ENCODE results near the gene SCGB1A1. TPM values are rescaled to one million over a fixed set of nuclear protein-coding genes. Genes with fewer than 3 reads are reported as not detected.
A peak's percentile ranks its signal among the peaks of the same experiment; 100 is the strongest.

SCGB1A1 gene
- total RNA-seq, 1 donor, result not detected

DNA sequence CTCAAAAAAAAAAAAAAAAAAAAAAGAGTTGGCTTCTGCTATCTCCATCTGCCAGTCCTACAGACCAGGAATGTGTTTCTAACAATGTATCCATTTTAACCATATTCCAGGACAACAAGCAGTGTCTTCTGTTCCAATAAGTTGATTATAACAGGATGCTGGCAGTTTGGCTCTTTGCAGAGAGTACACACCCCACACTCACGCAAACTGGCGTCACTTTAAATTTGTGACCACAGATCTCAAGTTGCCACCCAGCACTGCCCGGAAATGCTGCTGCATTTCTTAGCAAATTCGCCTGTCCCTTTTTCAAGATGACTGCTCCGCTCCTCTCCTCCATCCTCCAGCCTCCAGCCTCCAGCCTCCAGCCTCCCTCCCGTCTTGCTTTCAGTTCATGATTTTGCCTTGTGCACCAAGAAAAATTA is 44.3 kb downstream of the SCGB1A1 start:
- H3K4me2 ChIP-seq (ENCODE audit: insufficient read depth, low read length), result no peak overlapping the region
- TF ChIP-seq, protein P1, sequence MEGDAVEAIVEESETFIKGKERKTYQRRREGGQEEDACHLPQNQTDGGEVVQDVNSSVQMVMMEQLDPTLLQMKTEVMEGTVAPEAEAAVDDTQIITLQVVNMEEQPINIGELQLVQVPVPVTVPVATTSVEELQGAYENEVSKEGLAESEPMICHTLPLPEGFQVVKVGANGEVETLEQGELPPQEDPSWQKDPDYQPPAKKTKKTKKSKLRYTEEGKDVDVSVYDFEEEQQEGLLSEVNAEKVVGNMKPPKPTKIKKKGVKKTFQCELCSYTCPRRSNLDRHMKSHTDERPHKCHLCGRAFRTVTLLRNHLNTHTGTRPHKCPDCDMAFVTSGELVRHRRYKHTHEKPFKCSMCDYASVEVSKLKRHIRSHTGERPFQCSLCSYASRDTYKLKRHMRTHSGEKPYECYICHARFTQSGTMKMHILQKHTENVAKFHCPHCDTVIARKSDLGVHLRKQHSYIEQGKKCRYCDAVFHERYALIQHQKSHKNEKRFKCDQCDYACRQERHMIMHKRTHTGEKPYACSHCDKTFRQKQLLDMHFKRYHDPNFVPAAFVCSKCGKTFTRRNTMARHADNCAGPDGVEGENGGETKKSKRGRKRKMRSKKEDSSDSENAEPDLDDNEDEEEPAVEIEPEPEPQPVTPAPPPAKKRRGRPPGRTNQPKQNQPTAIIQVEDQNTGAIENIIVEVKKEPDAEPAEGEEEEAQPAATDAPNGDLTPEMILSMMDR (IDR thresholded peaks at IDR 0.05; ENCODE audit: extremely low read depth, low read depth, low read length), result no peak
- H3K79me2 ChIP-seq (ENCODE audit: insufficient read depth, low read length), result no peaks in the 10 kb centered on the region
- H3K27ac ChIP-seq (ENCODE audit: low read depth, low read length), result no peak overlapping the region
- no peaks in the 10 kb centered on the region for H3K9me3 ChIP-seq (ENCODE audit: low read depth, low read length)
- H3K36me3 ChIP-seq (ENCODE audit: insufficient read depth, low read length), result no peaks in the 10 kb centered on the region
- no peak for DNase-seq (ENCODE audit: insufficient read length, low spot score, missing footprints)
- peaks cover 28% of the 10 kb centered on the region for H3K4me1 ChIP-seq (ENCODE audit: insufficient read depth, low read length)
- peak overlapping the region; percentile 73 for H2AFZ ChIP-seq (ENCODE audit: low read length)
- H3K27me3 ChIP-seq (ENCODE audit: insufficient read depth, low read length), result no peaks in the 10 kb centered on the region
- no peak overlapping the region for H3K4me3 ChIP-seq (ENCODE audit: insufficient read depth, low read length)
- no peaks in the 10 kb centered on the region for H4K20me1 ChIP-seq (ENCODE audit: insufficient read depth, low read length)

DNA sequence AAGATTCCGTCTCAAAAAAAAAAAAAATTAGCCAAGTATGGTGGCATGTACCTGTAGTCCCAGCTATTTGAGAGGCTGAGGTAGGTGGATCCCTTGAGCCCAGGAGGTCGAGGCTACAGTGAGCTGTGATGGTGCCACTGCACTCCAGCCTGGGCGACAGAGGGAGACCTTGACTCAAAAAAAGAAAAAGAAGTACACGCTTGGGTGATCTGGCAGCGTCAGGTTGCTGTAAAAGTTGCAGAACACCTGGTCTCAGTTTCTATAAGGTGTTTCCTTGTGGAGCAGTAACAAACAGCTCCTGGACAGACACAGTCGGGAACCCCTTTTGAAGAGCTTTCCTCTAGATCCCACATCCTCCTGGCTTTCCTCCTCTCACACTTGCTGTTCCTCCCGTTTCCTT is 45.8 kb downstream of the SCGB1A1 start:
- no peak overlapping the region for H3K27ac ChIP-seq (ENCODE audit: low read depth, low read length)
- H3K4me2 ChIP-seq (ENCODE audit: insufficient read depth, low read length), result no peak overlapping the region
- H4K20me1 ChIP-seq (ENCODE audit: insufficient read depth, low read length), result no peaks in the 10 kb centered on the region
- H3K4me1 ChIP-seq (ENCODE audit: insufficient read depth, low read length), result peaks cover 15% of the 10 kb centered on the region
- no peaks in the 10 kb centered on the region for H3K36me3 ChIP-seq (ENCODE audit: insufficient read depth, low read length)
- no peak overlapping the region for H3K4me3 ChIP-seq (ENCODE audit: insufficient read depth, low read length)
- no peak overlapping the region for H2AFZ ChIP-seq (ENCODE audit: low read length)
- no peaks in the 10 kb centered on the region for H3K79me2 ChIP-seq (ENCODE audit: insufficient read depth, low read length)
- H3K27me3 ChIP-seq (ENCODE audit: insufficient read depth, low read length), result no peaks in the 10 kb centered on the region
- TF ChIP-seq, protein P1 (IDR thresholded peaks at IDR 0.05; ENCODE audit: extremely low read depth, low read depth, low read length), result no peak
- no peak for DNase-seq (ENCODE audit: insufficient read length, low spot score, missing footprints)
- H3K9me3 ChIP-seq (ENCODE audit: low read depth, low read length), result no peaks in the 10 kb centered on the region

DNA sequence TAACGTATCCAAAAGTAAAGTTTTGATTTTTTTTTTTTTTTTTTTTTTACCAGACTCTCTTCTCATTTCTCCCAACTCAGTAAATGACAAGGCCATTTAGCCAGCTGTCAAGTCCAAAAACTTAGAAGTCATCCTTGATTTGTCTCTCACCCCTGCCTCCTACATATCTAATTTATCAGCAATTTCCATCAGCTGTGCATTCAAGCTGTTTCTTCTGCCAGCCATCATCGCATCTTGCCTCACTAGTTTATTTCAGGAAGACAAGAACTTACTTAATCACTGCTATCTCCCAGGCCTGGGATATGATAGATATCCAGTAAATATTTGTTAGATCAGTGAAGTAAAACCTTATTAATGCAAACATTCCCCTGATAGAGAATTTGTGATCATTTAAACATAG is 47.6 kb downstream of the SCGB1A1 start:
- Histone ChIP-seq H3K9me3 (ENCODE audit: low read depth, low read length) (no peaks in the 10 kb centered on the region), H3K27me3 (ENCODE audit: insufficient read depth, low read length) (no peaks in the 10 kb centered on the region), H3K4me2 (ENCODE audit: insufficient read depth, low read length) (no peak overlapping the region), H2AFZ (ENCODE audit: low read length) (no peak overlapping the region), H3K79me2 (ENCODE audit: insufficient read depth, low read length) (no peaks in the 10 kb centered on the region), H4K20me1 (ENCODE audit: insufficient read depth, low read length) (no peaks in the 10 kb centered on the region), H3K4me1 (ENCODE audit: insufficient read depth, low read length) (peaks cover 13% of the 10 kb centered on the region), H3K27ac (ENCODE audit: low read depth, low read length) (no peak overlapping the region), H3K4me3 (ENCODE audit: insufficient read depth, low read length) (no peak overlapping the region), H3K36me3 (ENCODE audit: insufficient read depth, low read length) (no peaks in the 10 kb centered on the region)
- peak; percentile 42 for DNase-seq (ENCODE audit: insufficient read length, low spot score, missing footprints)
- TF ChIP-seq, protein P1 (IDR thresholded peaks at IDR 0.05; ENCODE audit: extremely low read depth, low read depth, low read length), result no peak

DNA sequence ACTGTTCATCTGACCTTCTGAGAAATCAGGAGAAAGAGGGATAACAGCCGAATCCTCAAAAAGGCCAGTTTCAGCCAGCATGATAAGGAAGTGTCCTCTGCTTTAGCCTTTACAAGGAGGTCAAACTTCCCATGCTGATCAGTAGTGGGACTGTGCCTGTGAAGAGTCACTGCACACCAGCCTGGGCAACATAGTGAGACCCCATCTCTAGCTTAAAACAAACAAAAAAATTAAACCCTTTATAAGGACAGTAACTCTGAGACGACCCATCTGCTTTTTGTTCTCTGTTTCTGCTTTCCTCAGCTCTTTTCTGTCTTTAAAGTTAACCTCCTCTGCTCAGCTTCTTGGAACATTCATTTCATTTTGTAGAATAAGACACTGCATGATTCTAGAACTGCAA is 49.7 kb downstream of the SCGB1A1 start:
- no peak for DNase-seq (ENCODE audit: insufficient read length, low spot score, missing footprints)
- Histone ChIP-seq H3K79me2 (ENCODE audit: insufficient read depth, low read length) (no peaks in the 10 kb centered on the region), H3K9me3 (ENCODE audit: low read depth, low read length) (no peaks in the 10 kb centered on the region), H3K4me2 (ENCODE audit: insufficient read depth, low read length) (no peak overlapping the region), H3K27me3 (ENCODE audit: insufficient read depth, low read length) (no peaks in the 10 kb centered on the region), H3K4me1 (ENCODE audit: insufficient read depth, low read length) (peaks cover 10% of the 10 kb centered on the region), H4K20me1 (ENCODE audit: insufficient read depth, low read length) (no peaks in the 10 kb centered on the region), H2AFZ (ENCODE audit: low read length) (no peak overlapping the region), H3K4me3 (ENCODE audit: insufficient read depth, low read length) (no peak overlapping the region), H3K27ac (ENCODE audit: low read depth, low read length) (no peak overlapping the region), H3K36me3 (ENCODE audit: insufficient read depth, low read length) (no peaks in the 10 kb centered on the region)
- TF ChIP-seq, protein P1 (IDR thresholded peaks at IDR 0.05; ENCODE audit: extremely low read depth, low read depth, low read length), result no peak

Data from osteoblast (primary cell).